Hepatocyte (in vitro differentiated cells): ENCODE data around the gene SHC3. TPM values are rescaled to one million over a fixed set of nuclear protein-coding genes. Genes with fewer than 3 reads are reported as not detected.

ENCODE experiments used
- DNase-seq: peaks from one replicate; pipeline ENCODE4 v3.0.0-alpha.2; 2016; ENCODE audit warnings: low spot score
- H2AFZ ChIP-seq: fragments of 200-600 bp; sonication (generic); 2 replicates; pipeline ENCODE4 v1.6.0; 2016; ENCODE audit warnings: antibody characterized with exemption, mild to moderate bottlenecking
- H3K27ac ChIP-seq: fragments of 200-600 bp; sonication (generic); 2 replicates; pipeline ENCODE4 v1.5.1; 2016; ENCODE audit warnings: mild to moderate bottlenecking
- H3K27me3 ChIP-seq: fragments of 200-600 bp; sonication (generic); 2 replicates; pipeline ENCODE4 v1.6.1; 2016
- H3K36me3 ChIP-seq: fragments of 200-600 bp; sonication (generic); replicated peaks from 2 replicates; pipeline ENCODE4 v1.5.1; 2016; ENCODE audit warnings: low read depth; ENCODE audit not compliant: insufficient read depth
- H3K4me1 ChIP-seq: fragments of 200-600 bp; sonication (generic); 2 replicates; pipeline ENCODE4 v1.5.1; 2016; ENCODE audit warnings: mild to moderate bottlenecking, moderate library complexity; ENCODE audit not compliant: insufficient read depth
- H3K4me2 ChIP-seq: fragments of 200-600 bp; sonication (generic); 2 replicates; pipeline ENCODE4 v1.6.0; 2016
- H3K4me3 ChIP-seq: fragments of 200-600 bp; sonication (generic); 2 replicates; pipeline ENCODE4 v1.5.1; 2016; ENCODE audit warnings: mild to moderate bottlenecking
- H3K79me2 ChIP-seq: fragments of 200-600 bp; sonication (generic); 2 replicates; pipeline ENCODE4 v1.6.0; 2017; ENCODE audit warnings: mild to moderate bottlenecking
- H3K9me2 ChIP-seq: fragments of 200-600 bp; sonication (generic); replicated peaks from 2 replicates; pipeline ENCODE4 v1.6.0; 2017; ENCODE audit warnings: mild to moderate bottlenecking; ENCODE audit not compliant: insufficient read depth
- H3K9me3 ChIP-seq: fragments of 200-600 bp; sonication (generic); 2 replicates; pipeline ENCODE4 v1.5.1; 2016; ENCODE audit warnings: low read depth, mild to moderate bottlenecking
- H4K20me1 ChIP-seq: fragments of 200-600 bp; sonication (generic); 2 replicates; pipeline ENCODE4 v1.6.0; 2016; ENCODE audit warnings: mild to moderate bottlenecking; ENCODE audit not compliant: insufficient read depth, poor library complexity, severe bottlenecking
- CTCF ChIP-seq: fragments of 200-600 bp; sonication (generic); IDR thresholded peaks from 2 replicates; pipeline ENCODE4 v1.5.1; 2016; ENCODE audit warnings: antibody characterized with exemption, mild to moderate bottlenecking; ENCODE audit not compliant: poor library complexity
- EZH2 ChIP-seq: fragments of 200-600 bp; sonication (generic); IDR thresholded peaks from 2 replicates; pipeline ENCODE4 v1.6.1; 2016; ENCODE audit warnings: antibody characterized with exemption, mild to moderate bottlenecking, borderline replicate concordance
- EZH2phosphoT487 ChIP-seq: fragments of 200-600 bp; sonication (generic); IDR thresholded peaks from one replicate; pipeline ENCODE4 v1.6.1; 2018; ENCODE audit warnings: antibody characterized with exemption, mild to moderate bottlenecking, low read depth, moderate library complexity; ENCODE audit not compliant: unreplicated experiment, severe bottlenecking
- WGBS: methylation state at CpG from one replicate; pipeline ENCODE4 v1.1.6; 2016; ENCODE audit warnings: low lambda C conversion rate; ENCODE audit errors: missing lambda C conversion rate; 5-methylcytosine and 5-hydroxymethylcytosine counted together
- polyA plus RNA-seq: library from polyadenylated mRNA; unstranded; fragments of >200 nt; fragmentation: Nextera tagmentation; extraction: Ambion mirVana; gene quantifications from 2 replicates; pipeline ENCODE4 v1.2.1, GENCODE V29; 2016
- total RNA-seq: library from RNA; depleted of rRNA; stranded (reverse); fragments of >200 nt; gene quantifications from 2 replicates; pipeline ENCODE4 v1.2.3, GENCODE V29; 2014

SHC3 gene
- total and polyA plus RNA-seq, 2 experiments from 2014 or later = 1.5 to 1.8 TPM

GRCh38 chr9:89177012-89177943 is 1.3 kb downstream of the SHC3 start:
- H3K4me1 ChIP-seq = peaks cover 23% of the 10 kb centered on the region
- H4K20me1 ChIP-seq = no peaks in the 10 kb centered on the region
- no peak for DNase-seq
- TF ChIP-seq EZH2phosphoT487 (peak; percentile 31), EZH2 (no peak), CTCF (no peak)
- no peaks in the 10 kb centered on the region for H3K36me3 ChIP-seq
- peaks cover 36% of the 10 kb centered on the region for H3K27me3 ChIP-seq
- H3K9me2 ChIP-seq = no peaks in the 10 kb centered on the region
- H3K4me2 ChIP-seq = peak overlapping the region; percentile 83
- no peak overlapping the region for H3K27ac ChIP-seq
- H2AFZ ChIP-seq = no peak overlapping the region
- H3K4me3 ChIP-seq = peak overlapping the region; percentile 14
- no peaks in the 10 kb centered on the region for H3K79me2 ChIP-seq
- 5% methylated on average over 35 of the region's 38 CpGs for whole genome bisulfite sequencing
- H3K9me3 ChIP-seq = no peaks in the 10 kb centered on the region

GRCh38 chr9:89175828-89176261 is 2.8 kb downstream of the SHC3 start:
- Histone ChIP-seq H2AFZ (no peak overlapping the region), H3K9me3 (no peaks in the 10 kb centered on the region), H3K4me1 (peaks cover 23% of the 10 kb centered on the region), H3K79me2 (no peaks in the 10 kb centered on the region), H3K36me3 (no peaks in the 10 kb centered on the region), H3K9me2 (no peaks in the 10 kb centered on the region), H4K20me1 (no peaks in the 10 kb centered on the region), H3K27me3 (peaks cover 36% of the 10 kb centered on the region), H3K4me2 (no peak overlapping the region), H3K27ac (no peak overlapping the region), H3K4me3 (no peak overlapping the region)
- no peak for DNase-seq
- WGBS = 86% methylated on average over 5 of the region's 5 CpGs
- TF ChIP-seq EZH2 (no peak), CTCF (no peak), EZH2phosphoT487 (no peak)

GRCh38 chr9:89174291-89174690 is 4.3 kb downstream of the SHC3 start:
- Histone ChIP-seq H3K27me3 (peaks cover 36% of the 10 kb centered on the region), H3K4me2 (no peak overlapping the region), H3K4me1 (peaks cover 17% of the 10 kb centered on the region), H3K27ac (no peak overlapping the region), H3K9me3 (no peaks in the 10 kb centered on the region), H3K79me2 (no peaks in the 10 kb centered on the region), H3K36me3 (no peaks in the 10 kb centered on the region), H2AFZ (no peak overlapping the region), H3K9me2 (no peaks in the 10 kb centered on the region), H4K20me1 (no peaks in the 10 kb centered on the region), H3K4me3 (no peak overlapping the region)
- TF ChIP-seq CTCF (no peak), EZH2 (no peak), EZH2phosphoT487 (no peak)
- no peak for DNase-seq
- WGBS = 67% methylated on average over 6 of the region's 6 CpGs
